SU-DHL-6 (cell line): Measurements from ENCODE around the gene VSTM5.

ENCODE experiments used
- H2AFZ ChIP-seq: fragments of 200-600 bp; sonication (generic); 2 replicates; pipeline ENCODE4 v1.6.1; 2014; ENCODE audit warnings: low read depth, mild to moderate bottlenecking, moderate library complexity, mixed read lengths, antibody characterized with exemption, low read length; ENCODE audit not compliant: severe bottlenecking
- H3F3A ChIP-seq: fragments of 200-600 bp; shearing (Covaris generic); 2 replicates; pipeline ENCODE4 v1.6.0; 2016; ENCODE audit warnings: antibody characterized with exemption, mild to moderate bottlenecking; ENCODE audit not compliant: insufficient read depth
- H3K27ac ChIP-seq: fragments of 200-600 bp; sonication (generic); 2 replicates; pipeline ENCODE4 v1.5.1; 2016; ENCODE audit warnings: low read depth, mild to moderate bottlenecking, low read length, moderate library complexity, mixed read lengths
- H3K27me3 ChIP-seq: fragments of 200-600 bp; sonication (generic), shearing (Covaris generic); 2 replicates; pipeline ENCODE4 v1.6.0; 2014; ENCODE audit warnings: mild to moderate bottlenecking, low read length
- H3K36me3 ChIP-seq: fragments of 200-600 bp; sonication (generic); 2 replicates; pipeline ENCODE4 v1.6.1; 2014; ENCODE audit warnings: mild to moderate bottlenecking, low read length, mixed read lengths
- H3K4me2 ChIP-seq: fragments of 300-600, 200-600 bp; shearing (Covaris generic), sonication (generic); 2 replicates; pipeline ENCODE4 v1.6.0; 2014; ENCODE audit warnings: low read length, low read depth, mild to moderate bottlenecking; ENCODE audit not compliant: poor library complexity, severe bottlenecking
- H3K4me3 ChIP-seq: fragments of 200-600 bp; sonication (generic); 2 replicates; pipeline ENCODE4 v1.5.1; 2014; ENCODE audit warnings: antibody characterized with exemption, low read length, mild to moderate bottlenecking, mixed read lengths; ENCODE audit not compliant: insufficient read depth, poor library complexity, severe bottlenecking
- H3K79me2 ChIP-seq: fragments of 200-600 bp; sonication (generic); 2 replicates; pipeline ENCODE4 v1.6.1; 2014; ENCODE audit warnings: mild to moderate bottlenecking, low read length, moderate library complexity; ENCODE audit not compliant: insufficient read depth
- H3K9ac ChIP-seq: fragments of 200-600 bp; sonication (generic); 2 replicates; pipeline ENCODE4 v1.7.0; 2014; ENCODE audit warnings: mild to moderate bottlenecking, low read length
- H3K9me2 ChIP-seq: fragments of 200-600 bp; sonication (generic); replicated peaks from 2 replicates; pipeline ENCODE4 v1.6.1; 2014; ENCODE audit warnings: low read length; ENCODE audit not compliant: insufficient read depth
- H3K9me3 ChIP-seq: fragments of 200-600 bp; sonication (generic); 2 replicates; pipeline ENCODE4 v1.6.1; 2014; ENCODE audit warnings: low read length, mixed read lengths; ENCODE audit not compliant: insufficient read depth
- H4K20me1 ChIP-seq: fragments of 200-600 bp; sonication (generic); 2 replicates; pipeline ENCODE4 v1.6.1; 2014; ENCODE audit warnings: low read depth, mild to moderate bottlenecking, antibody characterized with exemption, low read length, moderate library complexity, mixed read lengths
- EZH2phosphoT487 ChIP-seq: fragments of 200-600 bp; sonication (generic), shearing (Covaris generic); conservative IDR thresholded peaks from 2 replicates; pipeline ENCODE4 v1.6.1; 2018; ENCODE audit warnings: mild to moderate bottlenecking, antibody characterized with exemption, low read length, moderate library complexity, mixed read lengths
- TF ChIP-seq, protein P1 (sequence below): fragments of 200-600 bp; sonication (generic); IDR thresholded peaks from one replicate; pipeline ENCODE4 v1.5.1; 2017; ENCODE audit warnings: antibody characterized with exemption, mild to moderate bottlenecking, low read length, moderate library complexity; ENCODE audit not compliant: insufficient read depth, poor library complexity, severe bottlenecking

The VSTM5 gene

GRCh38 chr11:93820847-93821246 is 29.6 kb downstream of the VSTM5 start:
- H3F3A ChIP-seq = no peaks in the 10 kb centered on the region
- H3K9me2 ChIP-seq = no peaks in the 10 kb centered on the region
- H3K9me3 ChIP-seq = no peaks in the 10 kb centered on the region
- no peak overlapping the region for H3K4me2 ChIP-seq
- no peaks in the 10 kb centered on the region for H4K20me1 ChIP-seq
- H3K9ac ChIP-seq = no peak overlapping the region
- no peaks in the 10 kb centered on the region for H3K36me3 ChIP-seq
- no peaks in the 10 kb centered on the region for H3K27me3 ChIP-seq
- no peaks in the 10 kb centered on the region for H3K79me2 ChIP-seq
- H3K4me3 ChIP-seq = no peak overlapping the region
- H2AFZ ChIP-seq = no peak overlapping the region
- H3K27ac ChIP-seq = no peak overlapping the region
- TF ChIP-seq, protein P1, sequence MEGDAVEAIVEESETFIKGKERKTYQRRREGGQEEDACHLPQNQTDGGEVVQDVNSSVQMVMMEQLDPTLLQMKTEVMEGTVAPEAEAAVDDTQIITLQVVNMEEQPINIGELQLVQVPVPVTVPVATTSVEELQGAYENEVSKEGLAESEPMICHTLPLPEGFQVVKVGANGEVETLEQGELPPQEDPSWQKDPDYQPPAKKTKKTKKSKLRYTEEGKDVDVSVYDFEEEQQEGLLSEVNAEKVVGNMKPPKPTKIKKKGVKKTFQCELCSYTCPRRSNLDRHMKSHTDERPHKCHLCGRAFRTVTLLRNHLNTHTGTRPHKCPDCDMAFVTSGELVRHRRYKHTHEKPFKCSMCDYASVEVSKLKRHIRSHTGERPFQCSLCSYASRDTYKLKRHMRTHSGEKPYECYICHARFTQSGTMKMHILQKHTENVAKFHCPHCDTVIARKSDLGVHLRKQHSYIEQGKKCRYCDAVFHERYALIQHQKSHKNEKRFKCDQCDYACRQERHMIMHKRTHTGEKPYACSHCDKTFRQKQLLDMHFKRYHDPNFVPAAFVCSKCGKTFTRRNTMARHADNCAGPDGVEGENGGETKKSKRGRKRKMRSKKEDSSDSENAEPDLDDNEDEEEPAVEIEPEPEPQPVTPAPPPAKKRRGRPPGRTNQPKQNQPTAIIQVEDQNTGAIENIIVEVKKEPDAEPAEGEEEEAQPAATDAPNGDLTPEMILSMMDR = no peak
- no peak for TF ChIP-seq EZH2phosphoT487

DNA sequence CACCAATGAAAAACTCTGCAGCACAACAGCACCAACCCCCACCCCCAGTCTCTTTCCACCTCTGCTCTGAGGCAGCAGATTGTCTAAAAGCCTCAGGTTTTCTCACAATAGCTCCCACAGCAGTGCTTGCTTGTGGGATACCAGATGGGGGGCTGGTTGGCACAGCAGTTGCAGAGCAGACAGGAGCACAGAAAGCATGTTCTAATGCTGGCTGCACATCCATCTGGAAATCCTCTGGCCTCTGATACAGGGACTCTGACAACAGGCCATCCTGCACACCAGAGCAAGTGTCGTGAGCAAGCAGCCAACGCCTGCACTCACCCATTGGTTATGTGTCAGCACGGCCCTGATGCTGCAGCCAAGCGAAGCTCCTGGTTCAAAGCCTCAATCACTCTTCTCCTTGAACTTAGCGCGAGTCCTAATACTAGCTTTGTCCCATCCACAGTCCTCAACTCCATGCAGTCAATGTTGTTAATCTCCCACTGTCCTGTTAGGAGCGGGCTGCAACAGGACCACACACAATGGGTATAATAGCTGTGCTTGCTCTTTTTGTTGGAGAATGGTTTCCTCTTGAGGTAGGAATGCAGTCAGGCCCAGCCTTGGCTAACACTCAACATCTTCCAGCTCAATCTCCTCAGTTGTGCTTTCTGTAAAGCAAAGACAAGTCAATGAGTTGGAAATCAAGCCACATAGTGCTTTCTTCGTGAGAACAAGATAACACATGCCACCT is 30.3 kb downstream of the VSTM5 start:
- no peak overlapping the region for H2AFZ ChIP-seq
- H3K36me3 ChIP-seq = no peaks in the 10 kb centered on the region
- no peak for TF ChIP-seq EZH2phosphoT487
- TF ChIP-seq, protein P1 = no peak
- no peak overlapping the region for H3K4me2 ChIP-seq
- no peaks in the 10 kb centered on the region for H3K9me3 ChIP-seq
- H3K4me3 ChIP-seq = no peak overlapping the region
- H3K27me3 ChIP-seq = no peaks in the 10 kb centered on the region
- no peaks in the 10 kb centered on the region for H3F3A ChIP-seq
- no peaks in the 10 kb centered on the region for H3K79me2 ChIP-seq
- no peaks in the 10 kb centered on the region for H3K9me2 ChIP-seq
- H4K20me1 ChIP-seq = no peaks in the 10 kb centered on the region
- no peak overlapping the region for H3K9ac ChIP-seq
- H3K27ac ChIP-seq = no peak overlapping the region

- no peak overlapping the region for H3K27ac ChIP-seq
- TF ChIP-seq, protein P1 = no peak
- no peak for TF ChIP-seq EZH2phosphoT487
- no peak overlapping the region for H3K9ac ChIP-seq
- H4K20me1 ChIP-seq = no peaks in the 10 kb centered on the region
- H3K27me3 ChIP-seq = no peaks in the 10 kb centered on the region
- H3K9me2 ChIP-seq = no peaks in the 10 kb centered on the region
- peaks cover 9% of the 10 kb centered on the region for H3K36me3 ChIP-seq
- no peak overlapping the region for H3K4me2 ChIP-seq
- H3K9me3 ChIP-seq = no peaks in the 10 kb centered on the region
- no peak overlapping the region for H2AFZ ChIP-seq
- no peak overlapping the region for H3K4me3 ChIP-seq
- no peaks in the 10 kb centered on the region for H3F3A ChIP-seq
- H3K79me2 ChIP-seq = no peaks in the 10 kb centered on the region
Observed at GRCh38 chr11:93817426-93818348, 32.7 kb downstream of the VSTM5 start.
